Endothelial cell of umbilical vein (primary cell): Measurements from ENCODE around the gene MCCC1. TPM values are rescaled to one million over a fixed set of nuclear protein-coding genes. Genes with fewer than 3 reads are reported as not detected.

ENCODE experiments used
- BruUV-seq: library from RNA; stranded (reverse); fragments of 400-500 nt; replicated peaks from 2 replicates; lab custom pipeline; 2021; lab: Mats Ljungman, UMichigan
- CTCF ChIA-PET: fragments of 300-600, 350-600 bp; sonication (Branson Sonifier 250); formaldehyde crosslinking; loops from one replicate; lab custom pipeline; 2021; ENCODE audit warnings: antibody characterized with exemption, inconsistent platforms; lab: Charles Lee
- POLR2A ChIA-PET: fragments of 300-600, 350-600 bp; sonication (Branson Sonifier 250); formaldehyde crosslinking; loops from one replicate; lab custom pipeline; 2021; ENCODE audit warnings: antibody characterized with exemption, inconsistent platforms; lab: Charles Lee
- DNase-seq: peaks from one replicate; pipeline ENCODE4 v3.0.0-alpha.2; 2011; ENCODE audit warnings: low read depth, low spot score
- FAIRE-seq: peaks from 2 replicates; lab custom pipeline; 2011; peaks lifted over from hg19 to GRCh38; lab: Jason Lieb, UNC
- H2AFZ ChIP-seq: 2 replicates; pipeline ENCODE4 v1.6.0; 2012; ENCODE audit warnings: low read depth, low read length, control low read depth, inconsistent platforms
- H3K27ac ChIP-seq: 2 replicates; pipeline ENCODE4 v1.5.1; 2011; ENCODE audit warnings: low read depth, mild to moderate bottlenecking, control low read depth, low read length, moderate library complexity; ENCODE audit not compliant: insufficient read depth
- H3K27me3 ChIP-seq, 2 experiments: 2 replicates each; pipeline versions ENCODE4 v1.6.0 to v1.6.1; 2011; ENCODE audit warnings: low read length in 2 of 2, mixed read lengths in 1 of 2; ENCODE audit not compliant: control insufficient read depth in 2 of 2, insufficient read depth in 2 of 2
- H3K36me3 ChIP-seq, 2 experiments: 2 replicates in 1 of 2; 3 replicates in 1 of 2; pipeline ENCODE4 v1.5.1; 2011; ENCODE audit warnings: low read length in 2 of 2, mild to moderate bottlenecking in 1 of 2, moderate library complexity in 1 of 2; ENCODE audit not compliant: control insufficient read depth in 2 of 2, insufficient read depth in 2 of 2; ENCODE audit errors: extremely low read depth in 1 of 2
- H3K4me1 ChIP-seq: 3 replicates; pipeline ENCODE4 v1.5.1; 2011; ENCODE audit warnings: mild to moderate bottlenecking, low read length; ENCODE audit not compliant: control insufficient read depth, insufficient read depth; ENCODE audit errors: extremely low read depth
- H3K4me2 ChIP-seq: 2 replicates; pipeline ENCODE4 v1.6.1; 2011; ENCODE audit warnings: low read length, control low read depth, mixed read lengths; ENCODE audit not compliant: insufficient read depth
- H3K4me3 ChIP-seq, 3 experiments: fragments of 200-600 bp in 1 of 3; sonication (generic), shearing (Covaris generic) in 1 of 3; replicated peaks in 1 of 3; 2 replicates each; pipeline ENCODE4 v1.5.1; 2011 to 2016; ENCODE audit warnings: control low read depth in 3 of 3, low read length in 3 of 3, mild to moderate bottlenecking in 2 of 3, inconsistent platforms in 1 of 3, low read depth in 1 of 3, moderate library complexity in 1 of 3; ENCODE audit not compliant: insufficient read depth in 1 of 3
- H3K79me2 ChIP-seq: 2 replicates; pipeline ENCODE4 v1.6.0; 2012; ENCODE audit warnings: low read length, inconsistent platforms; ENCODE audit not compliant: control insufficient read depth, insufficient read depth
- H3K9ac ChIP-seq: replicated peaks from 2 replicates; pipeline ENCODE3; 2011; ENCODE audit warnings: low read length, control low read depth; ENCODE audit not compliant: insufficient read depth; ENCODE audit errors: extremely low read depth
- H3K9me1 ChIP-seq: replicated peaks from 3 replicates; pipeline ENCODE4 v1.6.0; 2011; ENCODE audit warnings: mild to moderate bottlenecking, low read length; ENCODE audit not compliant: control insufficient read depth, insufficient read depth; ENCODE audit errors: extremely low read depth
- H3K9me3 ChIP-seq: replicated peaks from 2 replicates; pipeline ENCODE4 v1.5.1; 2012; ENCODE audit warnings: low read length, inconsistent platforms; ENCODE audit not compliant: control insufficient read depth, insufficient read depth
- H4K20me1 ChIP-seq: replicated peaks from 2 replicates; pipeline ENCODE3; 2011; ENCODE audit warnings: mild to moderate bottlenecking, low read length; ENCODE audit not compliant: control insufficient read depth, insufficient read depth; ENCODE audit errors: extremely low read depth
- FOS ChIP-seq: IDR thresholded peaks from 2 replicates; pipeline ENCODE4 v1.6.1; 2011; ENCODE audit warnings: mild to moderate bottlenecking, low read length, moderate library complexity, borderline replicate concordance; ENCODE audit not compliant: insufficient read depth
- GATA2 ChIP-seq: IDR thresholded peaks from 2 replicates; pipeline ENCODE4 v1.7.0; 2011; ENCODE audit warnings: low read depth, mild to moderate bottlenecking, moderate library complexity, mixed read lengths, low read length; ENCODE audit not compliant: insufficient read length, insufficient read depth
- JUN ChIP-seq: IDR thresholded peaks from 2 replicates; pipeline ENCODE4 v1.6.1; 2011; ENCODE audit warnings: borderline replicate concordance, low read depth; ENCODE audit not compliant: insufficient read length, insufficient read depth
- MYC ChIP-seq: IDR thresholded peaks from one replicate; pipeline ENCODE4 v1.6.1; 2011; ENCODE audit warnings: mild to moderate bottlenecking, low read depth, low read length
- POLR2A ChIP-seq: IDR thresholded peaks from 2 replicates; pipeline ENCODE4 v1.6.1; 2012; ENCODE audit warnings: low read depth, mild to moderate bottlenecking, control low read depth, low read length
- POLR2AphosphoS5 ChIP-seq: IDR thresholded peaks from 2 replicates; pipeline ENCODE4 v1.6.1; 2012; ENCODE audit warnings: low read depth, mild to moderate bottlenecking, control low read depth, low read length, moderate library complexity; ENCODE audit not compliant: insufficient read depth
- dilution Hi-C: fragments of 300-500 bp; cut with MboI; formaldehyde crosslinking; loops from one replicate; pipeline ENCODE4 v1.15.0; 2019; ENCODE audit warnings: low sequenced_read_pairs; ENCODE audit not compliant: extremely low pct_ligation_motif_present
- intact Hi-C: fragments of 100-400 bp; cut with micrococcal nuclease; formaldehyde crosslinking; loops from one replicate; pipeline ENCODE4 v1.10.0; 2022
- polyA plus RNA-seq, 4 experiments: library from polyadenylated mRNA; depleted of rRNA in 3 of 4; stranded (reverse) in 3 of 4; unstranded in 1 of 4; fragments of >200 nt; gene quantifications; 2 replicates each; pipeline versions ENCODE4 v1.2.1 to v1.2.3, GENCODE V29; 2011 to 2012; ENCODE audit warnings: missing spikeins in 1 of 4
- total RNA-seq: library from RNA; stranded (reverse); gene quantifications from 2 replicates; pipeline ENCODE4 v1.2.3, GENCODE V29; 2021
- TF ChIP-seq, protein P1 (sequence below), 2 donors: IDR thresholded peaks; 1 replicate in 1 of 2; 2 replicates in 1 of 2; pipeline ENCODE4 v1.5.1; 2011; ENCODE audit warnings: low read length in 2 of 2, mild to moderate bottlenecking in 2 of 2, moderate library complexity in 2 of 2, control low read depth in 1 of 2, inconsistent platforms in 1 of 2, low read depth in 1 of 2; ENCODE audit not compliant: insufficient read depth in 1 of 2; ENCODE audit errors: extremely low read depth in 1 of 2
- TF ChIP-seq, protein P2 (sequence below): IDR thresholded peaks from 2 replicates; pipeline ENCODE4 v1.6.1; 2011; ENCODE audit not compliant: insufficient read depth, insufficient read length

MCCC1 gene
- total and polyA plus RNA-seq, 2 donors (not counting 3 experiments of a cell fraction or from before 2014, with no cell fraction given) = 9.2 to 19.7 TPM

DNA sequence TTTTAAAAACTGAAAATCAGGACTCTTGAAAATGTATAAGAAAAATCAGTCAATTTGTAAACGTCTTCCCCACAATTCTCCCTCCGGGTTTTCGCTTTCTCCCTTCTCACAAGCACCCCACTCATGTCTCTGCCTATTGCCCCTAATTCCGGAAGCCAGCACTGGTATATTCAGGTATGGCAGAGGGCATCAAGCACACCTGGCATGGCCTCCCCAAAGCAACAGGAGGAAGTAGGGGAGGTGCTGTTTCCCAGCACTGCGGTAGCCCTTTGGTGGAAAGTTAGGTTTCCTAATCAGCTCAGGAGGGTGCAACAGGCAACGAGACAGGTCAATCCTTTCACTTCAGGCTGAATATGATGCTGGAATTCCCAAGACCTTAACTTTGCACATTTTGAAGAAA, 33.1 kb upstream of the MCCC1 start:
- H3K4me3 ChIP-seq = no peak overlapping the region
- peak overlapping the region; percentile 96 for H3K27ac ChIP-seq
- H3K9me3 ChIP-seq = no peaks in the 10 kb centered on the region
- peak overlapping the region; percentile 64 for H2AFZ ChIP-seq
- DNase-seq (no peak), FAIRE-seq (no peak)
- peak overlapping the region; percentile 78 for H3K4me2 ChIP-seq
- no peaks in the 10 kb centered on the region for H3K27me3 ChIP-seq
- peak overlapping the region; percentile 84 for H3K9ac ChIP-seq
- intact Hi-C loops (loop anchor here (1.0 kb wide), 1 partner anchor 10 kb away; no protein-coding TSS in a partner anchor), dilution Hi-C loops (no loop called here)
- H4K20me1 ChIP-seq = no peaks in the 10 kb centered on the region
- ChIA-PET POLR2A (no interaction called here), CTCF (interaction anchor here (1.2 to 2.8 kb wide), 6 partner anchors 9 to 250 kb away, joined by 4 to 21 read pairs (median 6); no protein-coding TSS in a partner anchor)
- no peaks in the 10 kb centered on the region for H3K36me3 ChIP-seq
- TF ChIP-seq JUN = no peak
- TF ChIP-seq, protein P1, sequence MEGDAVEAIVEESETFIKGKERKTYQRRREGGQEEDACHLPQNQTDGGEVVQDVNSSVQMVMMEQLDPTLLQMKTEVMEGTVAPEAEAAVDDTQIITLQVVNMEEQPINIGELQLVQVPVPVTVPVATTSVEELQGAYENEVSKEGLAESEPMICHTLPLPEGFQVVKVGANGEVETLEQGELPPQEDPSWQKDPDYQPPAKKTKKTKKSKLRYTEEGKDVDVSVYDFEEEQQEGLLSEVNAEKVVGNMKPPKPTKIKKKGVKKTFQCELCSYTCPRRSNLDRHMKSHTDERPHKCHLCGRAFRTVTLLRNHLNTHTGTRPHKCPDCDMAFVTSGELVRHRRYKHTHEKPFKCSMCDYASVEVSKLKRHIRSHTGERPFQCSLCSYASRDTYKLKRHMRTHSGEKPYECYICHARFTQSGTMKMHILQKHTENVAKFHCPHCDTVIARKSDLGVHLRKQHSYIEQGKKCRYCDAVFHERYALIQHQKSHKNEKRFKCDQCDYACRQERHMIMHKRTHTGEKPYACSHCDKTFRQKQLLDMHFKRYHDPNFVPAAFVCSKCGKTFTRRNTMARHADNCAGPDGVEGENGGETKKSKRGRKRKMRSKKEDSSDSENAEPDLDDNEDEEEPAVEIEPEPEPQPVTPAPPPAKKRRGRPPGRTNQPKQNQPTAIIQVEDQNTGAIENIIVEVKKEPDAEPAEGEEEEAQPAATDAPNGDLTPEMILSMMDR (IDR thresholded peaks at IDR 0.05; ENCODE audit: extremely low read depth in 1 of 2, insufficient read depth in 1 of 2, low read depth in 1 of 2, low read length in 2 of 2) = no peak
- TF ChIP-seq, protein P2, sequence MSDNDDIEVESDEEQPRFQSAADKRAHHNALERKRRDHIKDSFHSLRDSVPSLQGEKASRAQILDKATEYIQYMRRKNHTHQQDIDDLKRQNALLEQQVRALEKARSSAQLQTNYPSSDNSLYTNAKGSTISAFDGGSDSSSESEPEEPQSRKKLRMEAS = no peak
- TF ChIP-seq FOS = no peak
- TF ChIP-seq POLR2AphosphoS5 = no peak
- TF ChIP-seq GATA2 = no peak
- TF ChIP-seq POLR2A = no peak
- no peak for TF ChIP-seq MYC
- no TSS peak for BruUV-seq
- peaks cover 34% of the 10 kb centered on the region for H3K4me1 ChIP-seq
- H3K79me2 ChIP-seq = no peaks in the 10 kb centered on the region
- H3K9me1 ChIP-seq = no peaks in the 10 kb centered on the region
